Type B pancreatic cell (in vitro differentiated cells): ENCODE measurements around the gene ASCC2. TPM values are rescaled to one million over a fixed set of nuclear protein-coding genes. Genes with fewer than 3 reads are reported as not detected.
A peak's percentile ranks its signal among the peaks of the same experiment; 100 is the strongest.
"Not testable (repeated sequence)": the region's sequence is repeated elsewhere in the genome, so short reads cannot be mapped to it uniquely, and the experiment has no call there.

Source experiments
- DNase-seq: peaks from one replicate; pipeline ENCODE4 v3.0.0; 2021; ENCODE audit warnings: mixed read lengths; ENCODE audit not compliant: unreplicated experiment; ENCODE audit errors: extremely low spot score
- H3K27ac Mint-ChIP-seq: 2 replicates; pipeline ENCODE4 v1.8.0; 2021; ENCODE audit warnings: mild to moderate bottlenecking, mixed read lengths
- H3K27me3 Mint-ChIP-seq: 2 replicates; pipeline ENCODE4 v1.8.0; 2021; ENCODE audit warnings: mixed read lengths
- H3K36me3 Mint-ChIP-seq: 2 replicates; pipeline ENCODE4 v1.8.0; 2021; ENCODE audit warnings: mixed read lengths
- H3K4me1 Mint-ChIP-seq: one replicate; pipeline ENCODE4 v1.8.0; 2021; ENCODE audit warnings: mixed read lengths; ENCODE audit not compliant: unreplicated experiment
- H3K4me3 Mint-ChIP-seq: 2 replicates; pipeline ENCODE4 v1.8.0; 2021; ENCODE audit warnings: mild to moderate bottlenecking, mixed read lengths
- H3K9me3 Mint-ChIP-seq: 2 replicates; pipeline ENCODE4 v1.8.0; 2021; ENCODE audit warnings: mixed read lengths
- CTCF ChIP-seq: fragments of 200-600 bp; sonication (generic); conservative IDR thresholded peaks from 2 replicates; pipeline ENCODE4 v1.5.0; 2021; ENCODE audit warnings: antibody characterized with exemption, mild to moderate bottlenecking
- total RNA-seq: library from RNA; stranded (reverse); gene quantifications from 2 replicates; pipeline ENCODE4 v1.2.1, GENCODE V29; 2021; ENCODE audit warnings: low replicate concordance

ASCC2 gene
- total RNA-seq, 1 donor from 2014 or later = 47.6 TPM

GRCh38 chr22:29840498-29840897 is 2.4 kb upstream of the ASCC2 start:
- Mint-ChIP-seq H3K9me3 (peaks cover under 1% of the 10 kb centered on the region), H3K27me3 (no peaks in the 10 kb centered on the region), H3K4me3 (no peak overlapping the region), H3K27ac (no peak overlapping the region), H3K4me1 (peaks cover 17% of the 10 kb centered on the region), H3K36me3 (no peaks in the 10 kb centered on the region)
- no peak for TF ChIP-seq CTCF
- DNase-seq = no peak

GRCh38 chr22:29839039-29839438 is 965 bp upstream of the ASCC2 start:
- Mint-ChIP-seq H3K9me3 (no peaks in the 10 kb centered on the region), H3K4me1 (peaks cover 17% of the 10 kb centered on the region), H3K27ac (peak overlapping the region; percentile 88), H3K4me3 (peak overlapping the region; percentile 90), H3K27me3 (no peaks in the 10 kb centered on the region), H3K36me3 (no peaks in the 10 kb centered on the region)
- no peak for TF ChIP-seq CTCF
- DNase-seq = no peak

- no peaks in the 10 kb centered on the region for H3K36me3 Mint-ChIP-seq
- no peak for DNase-seq
- no peaks in the 10 kb centered on the region for H3K9me3 Mint-ChIP-seq
- no peaks in the 10 kb centered on the region for H3K27me3 Mint-ChIP-seq
- H3K4me1 Mint-ChIP-seq = peaks cover 17% of the 10 kb centered on the region
- TF ChIP-seq CTCF = peak; percentile 29
- H3K27ac Mint-ChIP-seq = peak overlapping the region; percentile 88
- H3K4me3 Mint-ChIP-seq = peak overlapping the region; percentile 90
Observed at GRCh38 chr22:29838599-29838956, 504 bp upstream of the ASCC2 start.

- DNase-seq, H3K36me3 Mint-ChIP-seq, H3K27ac Mint-ChIP-seq, H3K9me3 Mint-ChIP-seq, H3K27me3 Mint-ChIP-seq: not testable (repeated sequence)
- H3K4me3 Mint-ChIP-seq = peak overlapping the region; percentile 90
- peaks cover 17% of the 10 kb centered on the region for H3K4me1 Mint-ChIP-seq
Observed at GRCh38 chr22:29836791-29837370, 1.2 kb downstream of the ASCC2 start.

- no peak for DNase-seq
- no peaks in the 10 kb centered on the region for H3K9me3 Mint-ChIP-seq
- TF ChIP-seq CTCF = no peak
- no peaks in the 10 kb centered on the region for H3K36me3 Mint-ChIP-seq
- H3K4me1 Mint-ChIP-seq = peaks cover 17% of the 10 kb centered on the region
- no peaks in the 10 kb centered on the region for H3K27me3 Mint-ChIP-seq
- H3K27ac Mint-ChIP-seq = no peak overlapping the region
- no peak overlapping the region for H3K4me3 Mint-ChIP-seq
Observed at GRCh38 chr22:29834046-29834445, 4.0 kb downstream of the ASCC2 start.

GRCh38 chr22:29833392-29833965 is 4.6 kb downstream of the ASCC2 start:
- no peak for TF ChIP-seq CTCF
- Mint-ChIP-seq H3K9me3 (no peaks in the 10 kb centered on the region), H3K27me3 (no peaks in the 10 kb centered on the region), H3K36me3 (no peaks in the 10 kb centered on the region), H3K4me1 (peaks cover 14% of the 10 kb centered on the region), H3K4me3 (no peak overlapping the region), H3K27ac (no peak overlapping the region)
- no peak for DNase-seq
